ENCODE data around the gene DAB1.
A peak's percentile ranks its signal among the peaks of the same experiment; 100 is the strongest.

The DAB1 gene

DNA sequence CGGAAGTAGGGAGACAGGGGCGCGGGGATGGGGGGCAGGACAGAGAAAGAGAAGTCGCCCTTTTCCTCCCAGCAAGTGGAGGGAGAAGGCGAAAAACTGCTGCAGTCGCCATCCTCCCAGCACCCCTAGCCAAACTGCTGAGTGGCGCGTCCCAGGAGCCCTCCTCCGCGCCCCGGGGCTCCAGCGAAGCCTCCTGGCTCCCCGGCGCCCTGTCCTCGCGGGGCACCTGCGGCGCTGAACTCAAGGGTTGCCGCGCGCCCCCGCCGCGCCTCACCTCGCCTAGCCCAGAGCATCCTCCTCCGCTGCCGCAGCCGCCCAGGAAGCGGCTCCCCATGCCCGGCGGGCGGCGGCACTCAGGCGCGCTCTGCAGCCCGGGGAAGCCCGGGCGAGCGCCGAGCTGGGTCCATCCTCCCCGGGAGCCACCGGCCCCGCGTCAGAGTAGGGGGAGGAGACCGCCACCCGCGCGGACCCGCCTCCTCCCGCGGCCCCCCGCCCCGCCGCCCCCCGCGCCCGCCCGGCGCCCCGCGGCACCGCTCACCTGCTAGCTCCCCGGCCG, at the start of gene DAB1:
Gene DAB1, minus strand, starts transcription at position 405 of the 556 bp plus-strand sequence. CDS start 133,030 bp downstream, outside the sequence.
- peak within 1 kb of the TSS; percentile 33 for H3K4me3 ChIP-seq (ENCODE audit: control insufficient read depth, low read depth, low read length)
- peak; percentile 4 for DNase-seq (ENCODE audit: low read depth)
- TF ChIP-seq, protein P1, sequence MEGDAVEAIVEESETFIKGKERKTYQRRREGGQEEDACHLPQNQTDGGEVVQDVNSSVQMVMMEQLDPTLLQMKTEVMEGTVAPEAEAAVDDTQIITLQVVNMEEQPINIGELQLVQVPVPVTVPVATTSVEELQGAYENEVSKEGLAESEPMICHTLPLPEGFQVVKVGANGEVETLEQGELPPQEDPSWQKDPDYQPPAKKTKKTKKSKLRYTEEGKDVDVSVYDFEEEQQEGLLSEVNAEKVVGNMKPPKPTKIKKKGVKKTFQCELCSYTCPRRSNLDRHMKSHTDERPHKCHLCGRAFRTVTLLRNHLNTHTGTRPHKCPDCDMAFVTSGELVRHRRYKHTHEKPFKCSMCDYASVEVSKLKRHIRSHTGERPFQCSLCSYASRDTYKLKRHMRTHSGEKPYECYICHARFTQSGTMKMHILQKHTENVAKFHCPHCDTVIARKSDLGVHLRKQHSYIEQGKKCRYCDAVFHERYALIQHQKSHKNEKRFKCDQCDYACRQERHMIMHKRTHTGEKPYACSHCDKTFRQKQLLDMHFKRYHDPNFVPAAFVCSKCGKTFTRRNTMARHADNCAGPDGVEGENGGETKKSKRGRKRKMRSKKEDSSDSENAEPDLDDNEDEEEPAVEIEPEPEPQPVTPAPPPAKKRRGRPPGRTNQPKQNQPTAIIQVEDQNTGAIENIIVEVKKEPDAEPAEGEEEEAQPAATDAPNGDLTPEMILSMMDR (conservative IDR thresholded peaks at IDR 0.05; ENCODE audit: control insufficient read depth, insufficient read depth, low read depth, low read length), result no peak

DNA sequence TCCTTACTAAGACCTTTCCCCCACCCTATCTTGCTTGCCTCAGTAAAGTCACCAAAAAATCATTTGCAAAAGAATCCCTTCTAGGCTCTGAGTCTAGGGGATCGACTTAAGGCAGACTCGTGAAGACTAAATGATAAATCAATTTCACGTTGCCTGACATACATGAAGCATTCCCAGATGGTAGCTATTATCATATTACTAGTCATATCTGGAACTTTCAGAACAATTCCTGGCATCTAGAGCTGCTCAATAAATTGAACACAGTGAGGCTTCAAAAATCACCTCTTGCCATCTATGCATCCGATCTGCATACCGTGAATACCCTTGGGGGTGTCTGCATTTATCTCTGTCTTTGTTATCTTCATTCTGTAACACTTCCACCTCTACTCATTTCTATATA, 49.6 kb upstream of the DAB1 start:
- no peak for DNase-seq (ENCODE audit: low read depth)
- TF ChIP-seq, protein P1 (conservative IDR thresholded peaks at IDR 0.05; ENCODE audit: control insufficient read depth, insufficient read depth, low read depth, low read length), result no peak
- no peak overlapping the region for H3K4me3 ChIP-seq (ENCODE audit: control insufficient read depth, low read depth, low read length)

DNA sequence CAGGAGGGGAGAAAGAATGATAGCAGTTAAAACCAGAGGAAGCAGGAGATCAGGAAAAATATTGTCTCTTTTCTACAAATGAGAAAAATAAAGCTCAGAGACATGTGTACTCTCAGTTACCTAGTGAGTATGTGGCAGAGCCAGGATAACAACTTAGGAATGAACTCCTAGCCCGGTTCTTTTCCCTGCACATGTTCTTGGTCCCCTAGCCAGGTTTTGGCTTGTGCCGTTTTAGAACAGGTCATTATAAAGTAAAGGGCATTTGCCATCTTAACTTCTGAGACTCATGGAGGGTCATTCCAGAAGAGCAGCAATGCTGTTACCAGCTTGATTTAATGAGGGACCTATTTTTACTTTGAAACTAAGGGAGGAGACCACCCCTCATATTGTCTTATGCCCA, 48.1 kb upstream of the DAB1 start:
- DNase-seq (ENCODE audit: low read depth), result no peak
- H3K4me3 ChIP-seq (ENCODE audit: control insufficient read depth, low read depth, low read length), result no peak overlapping the region
- TF ChIP-seq, protein P1 (conservative IDR thresholded peaks at IDR 0.05; ENCODE audit: control insufficient read depth, insufficient read depth, low read depth, low read length), result no peak

DNA sequence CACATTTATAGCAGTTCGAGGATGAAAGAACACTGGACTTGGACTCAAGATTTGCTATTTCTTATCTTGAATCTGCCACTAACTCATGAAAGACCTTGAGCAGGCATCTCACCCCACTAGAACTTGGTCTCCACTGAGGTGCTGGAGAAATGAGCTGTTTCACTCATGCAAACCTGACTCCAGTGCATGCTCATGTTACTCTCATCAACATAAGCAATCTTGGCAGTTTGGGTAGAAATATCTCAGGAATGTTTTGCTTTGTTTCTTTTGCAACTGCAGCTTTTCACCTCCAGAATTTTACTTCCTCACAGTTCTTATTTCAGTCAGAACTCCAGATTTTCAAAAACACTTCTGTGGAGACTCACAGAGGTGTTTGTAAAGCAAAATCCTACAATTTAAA, 46.2 kb upstream of the DAB1 start:
- TF ChIP-seq, protein P1 (conservative IDR thresholded peaks at IDR 0.05; ENCODE audit: control insufficient read depth, insufficient read depth, low read depth, low read length), result no peak
- H3K4me3 ChIP-seq (ENCODE audit: control insufficient read depth, low read depth, low read length), result no peak overlapping the region
- peak; percentile 35 for DNase-seq (ENCODE audit: low read depth)

DNA sequence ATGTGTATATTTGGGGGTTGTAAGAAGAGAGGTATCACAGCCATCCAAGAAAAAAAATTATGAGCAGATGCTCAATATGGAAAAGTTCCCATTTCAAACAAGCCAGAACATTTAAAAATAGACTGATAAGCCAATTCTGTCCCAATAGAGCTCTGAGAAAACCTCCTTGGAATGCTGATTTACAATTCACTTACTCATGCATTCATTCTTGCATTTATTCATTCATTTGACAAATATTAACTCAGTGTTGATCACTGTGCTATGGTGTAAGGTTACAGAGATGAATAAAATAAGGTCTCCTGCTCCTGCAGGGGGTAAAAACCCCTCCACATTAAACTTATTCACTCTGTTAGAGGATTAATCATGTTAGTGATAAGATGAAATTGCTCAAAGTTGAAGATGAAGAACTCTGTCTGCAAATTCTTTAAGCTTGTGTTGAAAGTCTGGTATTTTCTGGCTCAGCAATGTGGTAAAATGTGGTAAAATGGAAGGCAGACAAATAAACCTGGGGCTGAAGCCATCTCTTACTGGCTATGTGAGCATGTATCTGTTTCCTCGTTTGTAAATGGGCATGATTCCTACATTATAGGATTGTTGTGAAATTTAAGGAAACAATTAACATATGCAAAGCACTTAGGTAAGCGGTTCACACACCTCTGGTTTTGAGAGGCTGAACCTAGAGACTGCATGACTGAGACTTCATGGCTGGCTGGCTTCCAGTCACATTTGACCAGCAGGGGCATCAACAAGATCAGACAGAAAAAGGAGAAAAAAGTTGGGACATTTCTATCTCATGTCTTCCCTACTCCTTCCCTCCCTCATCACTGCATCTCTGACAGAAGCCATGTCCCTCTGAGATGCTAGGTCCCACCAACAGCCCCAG, 45.0 kb upstream of the DAB1 start:
- peak; percentile 81 for DNase-seq (ENCODE audit: low read depth)
- TF ChIP-seq, protein P1 (conservative IDR thresholded peaks at IDR 0.05; ENCODE audit: control insufficient read depth, insufficient read depth, low read depth, low read length), result no peak
- H3K4me3 ChIP-seq (ENCODE audit: control insufficient read depth, low read depth, low read length), result no peak overlapping the region

DNA sequence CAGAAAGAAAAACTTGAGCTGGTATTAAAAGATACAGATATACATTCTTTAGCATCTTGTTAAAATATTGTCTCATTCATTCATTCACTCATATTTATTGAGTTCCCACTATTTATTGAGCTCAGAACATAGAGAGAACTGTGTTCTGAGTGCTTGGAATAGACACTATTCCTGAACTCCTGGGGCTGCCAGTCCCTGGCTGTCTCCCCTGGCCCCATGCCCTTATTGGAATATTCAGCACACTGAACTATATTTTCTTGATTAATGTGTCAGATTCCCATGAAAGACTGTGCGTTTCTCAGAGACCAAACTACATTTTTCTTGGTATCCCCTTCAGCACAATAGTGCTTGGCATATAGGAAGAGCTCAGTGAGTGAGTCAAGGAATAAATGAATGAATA, 44.0 kb upstream of the DAB1 start:
- no peak for DNase-seq (ENCODE audit: low read depth)
- no peak overlapping the region for H3K4me3 ChIP-seq (ENCODE audit: control insufficient read depth, low read depth, low read length)
- TF ChIP-seq, protein P1 (conservative IDR thresholded peaks at IDR 0.05; ENCODE audit: control insufficient read depth, insufficient read depth, low read depth, low read length), result no peak
